Ovary (tissue), 3 donors: ENCODE data around the gene PIK3CD.

ENCODE experiments used
- CTCF ChIP-seq, 3 donors: fragments of 450-650 bp in 2 of 3; fragments of 200-600 bp in 1 of 3; IDR thresholded peaks; one replicate each; pipeline versions ENCODE4 v1.5.1 to v1.8.0; 2016 to 2022; ENCODE audit warnings: antibody characterized with exemption in 3 of 3, mild to moderate bottlenecking in 1 of 3
- EP300 ChIP-seq: sonication (generic); formaldehyde crosslinking; IDR thresholded peaks from one replicate; pipeline ENCODE4 v1.6.1; 2017; ENCODE audit warnings: antibody characterized with exemption
- donor health status: DM: no; HTN: no; CAD: no.

GRCh38 chr1:9744106-9744799, 92.7 kb downstream of the PIK3CD start:
- TF ChIP-seq CTCF (IDR thresholded peaks at IDR 0.05) (no peak), EP300 (no peak)
